Stomach (tissue), 9 donors: ENCODE results near the gene HHLA2. TPM values are rescaled to one million over a fixed set of nuclear protein-coding genes. Genes with fewer than 3 reads are reported as not detected.

ENCODE experiments used
- DNase-seq, 2 donors: peaks; one replicate each; pipeline versions ENCODE4 v3.0.0 to v3.0.0-alpha.2; 2013 to 2019
- H3K27ac ChIP-seq, 5 donors: fragments of 200-600 bp in 4 of 5; sonication (generic) in 4 of 5; one replicate each; pipeline ENCODE4 v1.5.1; 2013 to 2019; ENCODE audit warnings: mild to moderate bottlenecking in 1 of 5, moderate library complexity in 1 of 5
- H3K27me3 ChIP-seq, 3 donors: fragments of 200-600 bp; sonication (generic); one replicate each; pipeline ENCODE4 v1.5.1; 2017 to 2019; ENCODE audit warnings: mixed run types in 1 of 3
- H3K36me3 ChIP-seq, 4 donors: fragments of 200-600 bp; sonication (generic); 1 replicate in 3 of 4; 2 replicates in 1 of 4; pipeline ENCODE4 v1.5.1; 2016 to 2019
- H3K4me1 ChIP-seq, 4 donors: fragments of 200-600 bp; sonication (generic); one replicate each; pipeline ENCODE4 v1.5.1; 2016 to 2019
- H3K4me3 ChIP-seq, 4 donors: fragments of 200-600 bp; sonication (generic) in 3 of 4; one replicate each; pipeline ENCODE4 v1.5.1; 2016 to 2019; ENCODE audit warnings: mild to moderate bottlenecking in 1 of 4
- H3K9me3 ChIP-seq, 4 donors: fragments of 200-600 bp; sonication (generic); one replicate each; pipeline ENCODE4 v1.5.1; 2016 to 2019
- CTCF ChIP-seq, 7 experiments: fragments of 450-650 bp in 4 of 7; fragments of 200-600 bp in 3 of 7; sonication (generic) in 3 of 7; IDR thresholded peaks; one replicate each; pipeline ENCODE4 v1.5.1; 2016 to 2019; ENCODE audit warnings: antibody characterized with exemption in 7 of 7, control low read depth in 2 of 7, mild to moderate bottlenecking in 1 of 7
- EP300 ChIP-seq: sonication (generic); formaldehyde crosslinking; IDR thresholded peaks from one replicate; pipeline ENCODE4 v1.6.1; 2017; ENCODE audit warnings: antibody characterized with exemption
- POLR2A ChIP-seq, 4 donors: fragments of 450-650 bp; IDR thresholded peaks; one replicate each; pipeline ENCODE4 v1.6.1; 2016; ENCODE audit warnings: antibody characterized with exemption in 4 of 4, control low read depth in 2 of 4, mild to moderate bottlenecking in 1 of 4, moderate library complexity in 1 of 4
- POLR2AphosphoS5 ChIP-seq, 3 donors: sonication (generic); formaldehyde crosslinking; IDR thresholded peaks; one replicate each; pipeline ENCODE4 v1.6.1; 2016; ENCODE audit warnings: antibody characterized with exemption in 3 of 3
- WGBS, 5 donors: extraction: QIAGEN DNeasy Blood & Tissue Kit in 3 of 5; methylation state at CpG; one replicate each; pipeline versions ENCODE4 v1.1.5 to v1.1.7; 2013 to 2018; 5-methylcytosine and 5-hydroxymethylcytosine counted together
- intact Hi-C: fragments of 100-400 bp; cut with DNase I; formaldehyde crosslinking; loops from one replicate; pipeline ENCODE4 v1.15.1; 2023; ENCODE audit warnings: low total_unique reads
- polyA plus RNA-seq, 3 donors: library from polyadenylated mRNA; stranded (reverse); fragments of 200-250 nt; gene quantifications; one replicate each; pipeline ENCODE4 v1.2.3, GENCODE V29; 2013
- total RNA-seq, 5 donors: library from RNA; depleted of rRNA; stranded (reverse); fragments of >200 nt; gene quantifications; one replicate each; pipeline versions ENCODE4 v1.1.0 to v1.2.3, GENCODE V29; 2014 to 2016
- donor health status: healthy with polysubstance abuse.
- donor health status: Bipolar disorder and iron deficiency.
- donor health status: healthy.

Gene HHLA2
- total and polyA plus RNA-seq, 8 donors: 0.23 to 18.8 (median 2.7) TPM; not detected in 1

- WGBS, 5 donors: 12 to 55% (median 35%) methylated on average over 1 of the region's 1 CpG
- peak in 1 of 2 donors; percentile 40 for DNase-seq
- TF ChIP-seq POLR2A (IDR thresholded peaks at IDR 0.05) (no peak), POLR2AphosphoS5 (IDR thresholded peaks at IDR 0.05) (no peak), EP300 (no peak), CTCF (IDR thresholded peaks at IDR 0.05) (no peak)
- H3K9me3 ChIP-seq: no peaks in the 10 kb centered on the region
- no peak overlapping the region for H3K27ac ChIP-seq
- intact Hi-C loops: no loop called here
- no peaks in the 10 kb centered on the region for H3K27me3 ChIP-seq
- no peak overlapping the region for H3K4me3 ChIP-seq
- no peaks in the 10 kb centered on the region for H3K4me1 ChIP-seq
- H3K36me3 ChIP-seq: no peaks in the 10 kb centered on the region
These were observed 93.0 kb downstream of the HHLA2 start for GRCh38 chr3:108389372-108389771.

- Histone ChIP-seq H3K36me3 (no peaks in the 10 kb centered on the region), H3K27ac (no peak overlapping the region), H3K9me3 (no peaks in the 10 kb centered on the region), H3K4me3 (no peak overlapping the region), H3K4me1 (no peaks in the 10 kb centered on the region), H3K27me3 (no peaks in the 10 kb centered on the region)
- intact Hi-C loops: no loop called here
- 30 to 56% (median 41%) methylated on average over 3 of the region's 3 CpGs for WGBS, 5 donors
- TF ChIP-seq POLR2A (IDR thresholded peaks at IDR 0.05) (no peak), EP300 (no peak), CTCF (IDR thresholded peaks at IDR 0.05) (no peak), POLR2AphosphoS5 (IDR thresholded peaks at IDR 0.05) (no peak)
- no peak for DNase-seq
These were observed 95.7 kb downstream of the HHLA2 start for GRCh38 chr3:108391917-108392593.

GRCh38 chr3:108393128-108393900 is 97.0 kb downstream of the HHLA2 start:
- 64 to 67% (median 67%) methylated on average over 3 of the region's 3 CpGs for WGBS, 5 donors
- no peaks in the 10 kb centered on the region for H3K27me3 ChIP-seq
- intact Hi-C loops: no loop called here

GRCh38 chr3:108394016-108394415 is 97.7 kb downstream of the HHLA2 start:
- no peak overlapping the region for H3K4me3 ChIP-seq
- DNase-seq: no peak
- H3K9me3 ChIP-seq: no peaks in the 10 kb centered on the region
- TF ChIP-seq EP300 (no peak), POLR2AphosphoS5 (IDR thresholded peaks at IDR 0.05) (no peak), CTCF (IDR thresholded peaks at IDR 0.05) (no peak), POLR2A (IDR thresholded peaks at IDR 0.05) (no peak)
- H3K27me3 ChIP-seq: no peaks in the 10 kb centered on the region
- H3K4me1 ChIP-seq: no peaks in the 10 kb centered on the region
- H3K27ac ChIP-seq: no peak overlapping the region
- 89 to 98% (median 95%) methylated on average over 2 of the region's 2 CpGs for WGBS, 5 donors
- no peaks in the 10 kb centered on the region for H3K36me3 ChIP-seq
- intact Hi-C loops: no loop called here

More at GRCh38 chr3:108393128-108393900, 97.0 kb downstream of the HHLA2 start:
- H3K36me3 ChIP-seq: no peaks in the 10 kb centered on the region
- DNase-seq: no peak
- H3K27ac ChIP-seq: no peak overlapping the region
- no peak overlapping the region for H3K4me3 ChIP-seq
- no peaks in the 10 kb centered on the region for H3K9me3 ChIP-seq
- TF ChIP-seq CTCF (IDR thresholded peaks at IDR 0.05) (no peak), EP300 (no peak), POLR2AphosphoS5 (IDR thresholded peaks at IDR 0.05) (no peak), POLR2A (IDR thresholded peaks at IDR 0.05) (no peak)
- H3K4me1 ChIP-seq: no peaks in the 10 kb centered on the region
